ENCODE results near the gene INHBE.
"Not testable (repeated sequence)": the region's sequence is repeated elsewhere in the genome, so short reads cannot be mapped to it uniquely, and the experiment has no call there.

Gene INHBE

DNA sequence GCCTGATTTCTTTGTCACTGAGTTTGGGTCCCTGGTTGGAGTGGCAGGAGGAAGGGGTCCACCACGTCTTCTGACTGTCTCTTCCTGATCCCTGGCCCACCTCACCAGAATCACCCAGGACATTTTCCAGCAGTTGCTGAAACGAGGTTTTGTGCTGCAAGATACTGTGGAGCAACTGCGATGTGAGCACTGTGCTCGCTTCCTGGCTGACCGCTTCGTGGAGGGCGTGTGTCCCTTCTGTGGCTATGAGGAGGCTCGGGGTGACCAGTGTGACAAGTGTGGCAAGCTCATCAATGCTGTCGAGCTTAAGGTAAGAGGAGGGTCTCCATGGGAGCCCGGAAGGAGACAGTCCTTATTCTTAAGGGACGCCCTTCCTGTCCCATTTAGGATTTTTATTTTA lies 45.1 kb downstream of the INHBE start:
- DNase-seq, result no peak

GRCh38 chr12:57502311-57502969 lies 47.3 kb downstream of the INHBE start:
- DNase-seq, result not testable (repeated sequence)

GRCh38 chr12:57506541-57506940 lies 51.4 kb downstream of the INHBE start:
- not testable (repeated sequence) for DNase-seq

Measured in NCI-H1436 treated with DMSO at 0.1 percent for 48 hours (cell line).